GM12878 (cell line): ENCODE results near the gene FUT8. TPM values are rescaled to one million over a fixed set of nuclear protein-coding genes. Genes with fewer than 3 reads are reported as not detected.

ENCODE experiments used
- ATAC-seq: fragments of 200-7000 bp; cut with Tn5 transposase; 3 replicates; pipeline ENCODE4 v1.9.1; 2020; ENCODE audit warnings: mild to moderate bottlenecking, moderate library complexity
- BruUV-seq: library from RNA; stranded (reverse); fragments of 400-500 nt; replicated peaks from 2 replicates; lab custom pipeline; 2021; lab: Mats Ljungman, UMichigan
- CTCF ChIA-PET: fragments of 300-600 bp; sonication (Branson Sonifier 250); formaldehyde crosslinking; extraction: SDS; loops from one replicate; lab custom pipeline; 2021; ENCODE audit warnings: inconsistent platforms; lab: Yijun Ruan, JAX
- POLR2A ChIA-PET: fragments of 350-600 bp; formaldehyde crosslinking; extraction: SDS; loops from one replicate; lab custom pipeline; 2021; ENCODE audit warnings: inconsistent platforms; lab: Charles Lee
- RAD21 ChIA-PET: fragments of 300-600 bp; sonication (Branson Sonifier 250); formaldehyde crosslinking; loops from one replicate; lab custom pipeline; 2023; ENCODE audit warnings: antibody characterized with exemption; ENCODE audit not compliant: unreplicated experiment; lab: Charles Lee
- SMC1A ChIA-PET: fragments of 300-600 bp; sonication (Branson Sonifier 250); formaldehyde crosslinking; loops from one replicate; lab custom pipeline; 2023; ENCODE audit not compliant: unreplicated experiment, uncharacterized antibody; lab: Charles Lee
- DNase-seq: peaks from one replicate; pipeline ENCODE4 v3.0.0-alpha.2; 2011; ENCODE audit warnings: low read depth, low spot score
- FAIRE-seq: peaks from 3 replicates; lab custom pipeline; 2011; peaks lifted over from hg19 to GRCh38; lab: Jason Lieb, UNC
- H2AFZ ChIP-seq: 2 replicates; pipeline ENCODE4 v1.6.0; 2011; ENCODE audit warnings: low read depth, low read length, control low read depth; ENCODE audit not compliant: control insufficient read depth
- H3K27ac ChIP-seq: 2 replicates; pipeline ENCODE4 v1.5.1; 2011; ENCODE audit warnings: control low read depth; ENCODE audit not compliant: control insufficient read depth, insufficient read depth
- H3K27me3 ChIP-seq, 2 experiments: replicated peaks in 1 of 2; 2 replicates each; pipeline versions ENCODE4 v1.6.0 to v1.6.1; 2011; ENCODE audit warnings: low read length in 1 of 2; ENCODE audit not compliant: control insufficient read depth in 2 of 2, insufficient read depth in 2 of 2
- H3K36me3 ChIP-seq, 2 experiments: 2 replicates each; pipeline ENCODE4 v1.5.1; 2011; ENCODE audit warnings: low read length in 1 of 2; ENCODE audit not compliant: control insufficient read depth in 2 of 2, insufficient read depth in 2 of 2
- H3K4me1 ChIP-seq: 2 replicates; pipeline ENCODE4 v1.6.1; 2011; ENCODE audit warnings: mild to moderate bottlenecking, low read length, moderate library complexity, mixed read lengths; ENCODE audit not compliant: control insufficient read depth, insufficient read depth
- H3K4me2 ChIP-seq: 2 replicates; pipeline ENCODE4 v1.6.0; 2011; ENCODE audit warnings: control low read depth; ENCODE audit not compliant: control insufficient read depth, insufficient read depth
- H3K4me3 ChIP-seq: fragments of 200-600 bp; sonication (generic); 2 replicates; pipeline ENCODE4 v1.5.1; 2016
- H3K79me2 ChIP-seq: 2 replicates; pipeline ENCODE4 v1.6.0; 2011; ENCODE audit warnings: low read length; ENCODE audit not compliant: control insufficient read depth, insufficient read depth
- H3K9ac ChIP-seq: 2 replicates; pipeline ENCODE4 v1.8.0; 2011; ENCODE audit warnings: low read length, control low read depth, mixed read lengths; ENCODE audit not compliant: control insufficient read depth, insufficient read depth
- H3K9me3 ChIP-seq: replicated peaks from 3 replicates; pipeline ENCODE4 v1.5.1; 2011; ENCODE audit warnings: mild to moderate bottlenecking, low read length; ENCODE audit not compliant: control insufficient read depth, insufficient read depth
- H4K20me1 ChIP-seq: 2 replicates; pipeline ENCODE4 v1.6.0; 2011; ENCODE audit not compliant: control insufficient read depth, insufficient read depth
- BMI1 ChIP-seq: fragments of 450-650 bp; IDR thresholded peaks from 2 replicates; pipeline ENCODE4 v1.6.1; 2016; ENCODE audit warnings: mild to moderate bottlenecking, moderate library complexity, borderline replicate concordance
- CBFB ChIP-seq: IDR thresholded peaks from 2 replicates; pipeline ENCODE4 v1.6.1; 2016; ENCODE audit warnings: antibody characterized with exemption, low read depth
- CBX3 ChIP-seq: fragments of 200-600 bp; sonication (generic); IDR thresholded peaks from 2 replicates; pipeline ENCODE4 v1.6.1; 2016; ENCODE audit warnings: low read depth, borderline replicate concordance
- CBX5 ChIP-seq: sonication (generic); IDR thresholded peaks from 2 replicates; pipeline ENCODE4 v1.6.1; 2016; ENCODE audit warnings: low read depth, moderate library complexity, mild to moderate bottlenecking, inconsistent platforms
- ELK1 ChIP-seq: IDR thresholded peaks from 2 replicates; pipeline ENCODE4 v1.6.1; 2012; ENCODE audit warnings: low read depth, low read length, improper control_type of control experiment
- HCFC1 ChIP-seq: fragments of 150-350 bp; IDR thresholded peaks from 2 replicates; pipeline ENCODE4 v1.6.1; 2014; ENCODE audit warnings: low read length
- KLF5 ChIP-seq: fragments of 450-650 bp; IDR thresholded peaks from 2 replicates; pipeline ENCODE4 v1.6.1; 2014; ENCODE audit warnings: mild to moderate bottlenecking; ENCODE audit not compliant: partially characterized antibody
- MXI1 ChIP-seq: fragments of 150-350 bp; IDR thresholded peaks from 2 replicates; pipeline ENCODE4 v1.6.1; 2011; ENCODE audit warnings: low read depth, mild to moderate bottlenecking, inconsistent platforms, low read length, improper control_type of control experiment
- MYB ChIP-seq: fragments of 150-350 bp; IDR thresholded peaks from 2 replicates; pipeline ENCODE4 v1.6.1; 2014; ENCODE audit warnings: mild to moderate bottlenecking, low read depth, low read length, borderline replicate concordance
- NFIC ChIP-seq: IDR thresholded peaks from 2 replicates; pipeline ENCODE4 v1.6.1; 2012; ENCODE audit warnings: low read depth, mild to moderate bottlenecking, inconsistent platforms, low read length, moderate library complexity
- RAD21 ChIP-seq: IDR thresholded peaks from 2 replicates; pipeline ENCODE4 v1.6.1; 2011; ENCODE audit warnings: mild to moderate bottlenecking, low read depth, low read length, moderate library complexity; ENCODE audit not compliant: insufficient read depth
- USF2 ChIP-seq: IDR thresholded peaks from 2 replicates; pipeline ENCODE4 v1.6.1; 2011; ENCODE audit warnings: low read depth, low read length, improper control_type of control experiment, borderline replicate concordance
- WGBS: methylation state at CpG from one replicate; pipeline ENCODE4 v1.1.6; 2016; ENCODE audit warnings: low lambda C conversion rate; ENCODE audit not compliant: insufficient replicate concordance, insufficient coverage; ENCODE audit errors: missing lambda C conversion rate; 5-methylcytosine and 5-hydroxymethylcytosine counted together
- in situ Hi-C: fragments of 300-500 bp; cut with MboI; formaldehyde crosslinking; loops from 9 replicates; pipeline ENCODE4 v1.14.3; 2018; ENCODE audit warnings: mixed read lengths
- intact Hi-C: fragments of 100-400 bp; cut with micrococcal nuclease; formaldehyde crosslinking; loops from one replicate; pipeline ENCODE4 v1.14.2; 2022; ENCODE audit not compliant: unreplicated experiment
- polyA plus RNA-seq, 11 experiments: library from polyadenylated mRNA; depleted of rRNA in 4 of 11; unstranded in 6 of 11; stranded (reverse) in 5 of 11; fragments of >200 nt; fragmentation: Nextera tagmentation in 4 of 11; fragmentation: Illumina TruSeq in 1 of 11; extraction: Ambion mirVana in 4 of 11; extraction: Trizol in 1 of 11; gene quantifications; 1 replicate in 1 of 11; 2 replicates in 10 of 11; pipeline versions ENCODE4 v1.2.1 to v1.2.3, GENCODE V29; 2011 to 2016; ENCODE audit warnings: inconsistent platforms in 2 of 11, missing spikeins in 2 of 11, low read depth in 1 of 11
- total RNA-seq, 4 experiments: library from RNA; depleted of rRNA in 3 of 4; stranded (reverse); fragments of >200 nt in 3 of 4; fragmentation: Illumina TruSeq in 1 of 4; extraction: Trizol in 1 of 4; gene quantifications; 2 replicates each; pipeline versions ENCODE4 v1.2.1 to v1.2.3, GENCODE V29; 2013 to 2021
- TF ChIP-seq, protein P1 (sequence below): fragments of 450-650 bp; IDR thresholded peaks from 2 replicates; pipeline ENCODE4 v1.6.1; 2018; ENCODE audit warnings: mild to moderate bottlenecking, low read depth, moderate library complexity; ENCODE audit not compliant: partially characterized antibody

Gene FUT8
- total and polyA plus RNA-seq, 10 of the 15 experiments (the other 5 are each of a cell fraction or from before 2014, with no cell fraction given): 21.3 to 106 (median 66.3) TPM

GRCh38 chr14:65419593-65420252, 7.2 kb downstream of the FUT8 start:
- in situ Hi-C loops: loop anchor here (5.0 to 10.0 kb wide), 2 partner anchors 403 to 655 kb away; no protein-coding TSS in a partner anchor
- H3K27ac ChIP-seq: no peak overlapping the region
- DNase-seq: no peak

More at GRCh38 chr14:65419593-65420252, 7.2 kb downstream of the FUT8 start:
- Histone ChIP-seq H3K4me1 (no peaks in the 10 kb centered on the region), H3K4me3 (no peak overlapping the region), H3K9me3 (no peaks in the 10 kb centered on the region; the same call in 1 of the 3 replicates), H2AFZ (no peak overlapping the region), H4K20me1 (no peaks in the 10 kb centered on the region), H3K79me2 (peaks cover 85% of the 10 kb centered on the region), H3K9ac (no peak overlapping the region), H3K4me2 (no peak overlapping the region), H3K36me3 (no peaks in the 10 kb centered on the region; a peak in 1 of 4 replicates), H3K27me3 (no peaks in the 10 kb centered on the region)
- TF ChIP-seq USF2: no peak
- TF ChIP-seq, protein P1, sequence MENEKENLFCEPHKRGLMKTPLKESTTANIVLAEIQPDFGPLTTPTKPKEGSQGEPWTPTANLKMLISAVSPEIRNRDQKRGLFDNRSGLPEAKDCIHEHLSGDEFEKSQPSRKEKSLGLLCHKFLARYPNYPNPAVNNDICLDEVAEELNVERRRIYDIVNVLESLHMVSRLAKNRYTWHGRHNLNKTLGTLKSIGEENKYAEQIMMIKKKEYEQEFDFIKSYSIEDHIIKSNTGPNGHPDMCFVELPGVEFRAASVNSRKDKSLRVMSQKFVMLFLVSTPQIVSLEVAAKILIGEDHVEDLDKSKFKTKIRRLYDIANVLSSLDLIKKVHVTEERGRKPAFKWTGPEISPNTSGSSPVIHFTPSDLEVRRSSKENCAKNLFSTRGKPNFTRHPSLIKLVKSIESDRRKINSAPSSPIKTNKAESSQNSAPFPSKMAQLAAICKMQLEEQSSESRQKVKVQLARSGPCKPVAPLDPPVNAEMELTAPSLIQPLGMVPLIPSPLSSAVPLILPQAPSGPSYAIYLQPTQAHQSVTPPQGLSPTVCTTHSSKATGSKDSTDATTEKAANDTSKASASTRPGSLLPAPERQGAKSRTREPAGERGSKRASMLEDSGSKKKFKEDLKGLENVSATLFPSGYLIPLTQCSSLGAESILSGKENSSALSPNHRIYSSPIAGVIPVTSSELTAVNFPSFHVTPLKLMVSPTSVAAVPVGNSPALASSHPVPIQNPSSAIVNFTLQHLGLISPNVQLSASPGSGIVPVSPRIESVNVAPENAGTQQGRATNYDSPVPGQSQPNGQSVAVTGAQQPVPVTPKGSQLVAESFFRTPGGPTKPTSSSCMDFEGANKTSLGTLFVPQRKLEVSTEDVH: no peak
- no peak for TF ChIP-seq BMI1
- TF ChIP-seq HCFC1: no peak
- no peak for TF ChIP-seq RAD21
- no peak for TF ChIP-seq CBX5
- no peak for TF ChIP-seq MXI1
- no peak for TF ChIP-seq NFIC
- TF ChIP-seq MYB: no peak
- no peak for TF ChIP-seq CBX3
- no peak for TF ChIP-seq KLF5
- TF ChIP-seq CBFB: no peak
- TF ChIP-seq ELK1: no peak
- ChIA-PET RAD21 (interaction anchor here (2.1 kb wide), 1 partner anchor 405 kb away, joined by 9 read pairs; no protein-coding TSS in a partner anchor), POLR2A (no interaction called here), SMC1A (interaction anchor here (1.3 to 11.4 kb wide), 9 partner anchors 8 to 405 kb away, joined by 3 to 288 read pairs (median 9); no protein-coding TSS in a partner anchor), CTCF (interaction anchor here (0.6 to 10.0 kb wide), 11 partner anchors 14 to 541 kb away, joined by 3 to 199 read pairs (median 4); no protein-coding TSS in a partner anchor)
- intact Hi-C loops: loop anchor here (1.0 to 10.0 kb wide), 3 partner anchors 43 to 315 kb away; no protein-coding TSS in a partner anchor
- BruUV-seq: no TSS peak
- WGBS: 92% methylated on average over 5 of the region's 5 CpGs
- FAIRE-seq (peak; percentile 23), ATAC-seq (peak; percentile 60)
